Mammary epithelial cell (primary cell): ENCODE measurements around the gene PGBD5.

Experiments
- CTCF ChIP-seq, 2 donors: IDR thresholded peaks in 1 of 2; conservative IDR thresholded peaks in 1 of 2; 2 replicates each; pipeline ENCODE4 v1.5.1; 2011 to 2012; ENCODE audit warnings: inconsistent platforms in 2 of 2, low read length in 2 of 2, mild to moderate bottlenecking in 2 of 2, control low read depth in 1 of 2, low read depth in 1 of 2; ENCODE audit not compliant: insufficient read depth in 1 of 2; ENCODE audit errors: extremely low read depth in 1 of 2
- EZH2 ChIP-seq: IDR thresholded peaks from 2 replicates; pipeline ENCODE4 v1.6.1; 2012; ENCODE audit warnings: low read length, inconsistent platforms, borderline replicate concordance

GRCh38 chr1:230278871-230279582 lies 147.1 kb downstream of the PGBD5 start:
- no peak for TF ChIP-seq CTCF (conservative IDR thresholded peaks at IDR 0.05 in 1 of 2, IDR thresholded peaks at IDR 0.05 in 1 of 2; ENCODE audit: extremely low read depth in 1 of 2, insufficient read depth in 1 of 2, low read depth in 1 of 2, low read length in 2 of 2)
- no peak for TF ChIP-seq EZH2
